ENCODE measurements around the gene BCLAF1.

GRCh38 chr6:136326038-136326553, 36.5 kb upstream of the BCLAF1 start:
- no peak for TF ChIP-seq CTCF (IDR thresholded peaks at IDR 0.05; ENCODE audit: insufficient read depth, low read length)
- no peak for TF ChIP-seq GABPA (IDR thresholded peaks at IDR 0.05; ENCODE audit: low read depth)
- no peak for TF ChIP-seq POLR2AphosphoS5 (IDR thresholded peaks at IDR 0.05; ENCODE audit: low read depth)
- no peak for TF ChIP-seq REST (IDR thresholded peaks at IDR 0.05; ENCODE audit: insufficient replicate concordance, low read depth)

Data from HL-60 (cell line).